ENCODE results near the gene MLYCD.

MLYCD gene

DNA sequence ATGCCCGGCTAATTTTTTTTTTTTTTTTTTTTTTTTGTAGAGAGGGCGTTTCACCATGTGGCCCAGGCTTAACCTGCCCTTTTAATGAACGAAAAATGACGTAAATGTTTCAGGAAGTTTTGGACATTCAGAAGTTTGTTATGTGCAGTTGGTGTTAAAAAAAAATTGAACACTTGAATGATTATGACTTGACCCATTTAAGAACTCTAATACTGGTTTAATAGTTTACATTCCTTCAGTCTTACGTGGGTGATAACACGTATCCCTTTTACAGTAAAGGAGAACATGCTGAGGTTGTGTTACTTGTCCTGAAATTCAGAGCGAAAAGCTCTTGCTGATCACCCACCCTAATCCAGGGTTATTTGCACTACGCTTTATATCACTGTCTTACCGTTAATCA, 1.7 kb downstream of the MLYCD start:
- no peak for DNase-seq

- DNase-seq, result no peak
Observed at GRCh38 chr16:83901101-83901500, 2.2 kb downstream of the MLYCD start.

- no peak for DNase-seq
Observed at GRCh38 chr16:83903751-83904150, 4.8 kb downstream of the MLYCD start.

DNA sequence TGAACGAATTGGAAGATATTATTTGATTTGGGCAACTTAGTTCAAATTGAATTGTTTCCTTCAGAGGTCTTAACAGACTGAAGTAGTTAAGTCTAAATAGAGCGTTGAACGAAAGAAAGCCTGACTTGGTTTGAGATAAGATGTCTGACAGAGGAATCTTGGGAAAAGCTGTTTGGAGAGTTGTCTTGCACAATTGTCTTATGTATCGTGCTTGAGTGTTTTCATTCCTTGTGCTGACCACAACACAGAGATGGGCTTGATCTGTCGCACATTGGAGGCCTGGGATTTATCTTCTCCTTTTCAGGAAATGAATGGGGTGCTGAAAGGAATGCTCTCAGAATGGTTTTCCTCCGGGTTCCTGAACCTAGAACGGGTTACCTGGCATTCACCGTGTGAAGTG, 7.8 kb downstream of the MLYCD start:
- DNase-seq, result no peak

DNA sequence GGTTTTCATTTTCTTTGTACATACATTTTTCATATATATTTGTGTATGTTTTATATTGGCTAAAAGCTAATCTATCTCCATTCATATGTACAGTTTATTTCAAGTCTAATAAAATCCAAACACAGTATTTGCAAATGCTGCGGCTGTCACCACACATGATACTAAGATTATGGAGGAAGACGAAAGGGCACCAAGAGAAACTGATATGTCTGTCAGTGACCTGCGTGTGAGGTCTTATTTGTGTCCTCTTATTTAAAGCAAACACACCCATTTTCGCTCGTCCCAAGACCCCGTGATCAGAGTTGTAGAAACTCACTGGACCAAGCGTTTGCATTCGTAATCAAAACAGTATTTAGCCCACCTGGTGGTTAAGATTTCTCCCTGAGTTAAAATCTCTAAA, 8.2 kb downstream of the MLYCD start:
- no peak for DNase-seq

- DNase-seq, result no peak
Observed at GRCh38 chr16:83907631-83908250, 8.8 kb downstream of the MLYCD start.

DNA sequence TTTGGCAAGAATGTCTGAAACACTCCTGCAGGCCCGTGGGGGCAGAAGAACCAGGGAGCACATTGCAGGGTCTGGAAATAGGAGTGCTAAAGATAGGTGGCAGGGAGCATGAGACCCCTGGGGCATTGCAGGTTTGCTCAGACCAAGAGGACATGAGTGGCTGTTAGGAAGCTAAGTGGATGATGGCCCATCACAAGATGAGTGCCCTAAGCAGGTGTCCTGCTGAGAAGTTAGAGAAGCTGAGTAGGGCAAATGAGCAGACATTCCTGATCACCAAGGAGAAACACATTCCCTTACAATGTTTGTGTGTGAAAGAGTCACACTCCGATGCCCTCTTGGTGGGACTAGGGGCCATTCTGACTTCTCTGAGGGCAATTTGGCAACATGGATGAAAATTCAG, 9.9 kb downstream of the MLYCD start:
- no peak for DNase-seq

- DNase-seq, result no peak
Observed at GRCh38 chr16:83911290-83911689, 12.4 kb downstream of the MLYCD start.

- DNase-seq, result no peak
Observed at GRCh38 chr16:83912519-83913244, 13.8 kb downstream of the MLYCD start.

- DNase-seq, result no peak
Observed at GRCh38 chr16:83913245-83913633, 14.3 kb downstream of the MLYCD start.

- DNase-seq, result no peak
Observed at GRCh38 chr16:83914091-83914710, 15.3 kb downstream of the MLYCD start.

DNA sequence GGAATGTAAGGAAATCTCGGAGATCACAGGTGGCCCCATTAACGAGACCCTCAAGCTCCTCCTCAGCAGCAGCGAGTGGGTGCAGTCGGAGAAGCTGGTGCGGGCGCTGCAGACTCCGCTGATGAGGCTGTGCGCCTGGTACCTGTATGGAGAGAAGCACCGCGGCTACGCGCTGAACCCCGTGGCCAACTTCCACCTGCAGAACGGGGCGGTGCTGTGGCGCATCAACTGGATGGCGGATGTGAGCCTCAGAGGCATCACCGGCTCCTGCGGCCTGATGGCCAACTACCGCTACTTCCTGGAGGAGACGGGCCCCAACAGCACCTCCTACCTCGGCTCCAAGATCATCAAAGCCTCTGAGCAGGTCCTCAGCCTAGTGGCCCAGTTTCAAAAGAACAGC, 16.2 kb downstream of the MLYCD start:
- DNase-seq, result no peak

DNA sequence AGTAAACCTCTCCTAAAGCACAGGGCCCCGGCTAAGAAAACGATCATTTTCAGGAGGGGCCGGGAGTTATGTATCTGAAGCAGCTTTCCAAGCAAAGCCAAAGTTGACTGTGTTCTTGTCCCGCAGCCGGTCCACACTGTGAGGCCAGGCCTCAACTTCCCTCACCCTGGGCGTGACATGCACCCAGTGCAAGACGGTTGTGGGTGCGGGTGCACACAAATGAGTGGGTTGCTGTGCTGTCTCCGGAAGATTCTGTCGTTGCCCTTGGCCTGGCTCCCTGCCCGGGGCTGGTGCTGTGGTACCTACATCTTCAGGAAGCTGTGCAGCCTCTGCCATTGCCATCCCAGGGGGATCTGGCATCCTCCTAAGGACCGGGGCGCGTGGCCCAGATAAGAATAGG, 16.6 kb downstream of the MLYCD start:
- DNase-seq, result no peak

DNA sequence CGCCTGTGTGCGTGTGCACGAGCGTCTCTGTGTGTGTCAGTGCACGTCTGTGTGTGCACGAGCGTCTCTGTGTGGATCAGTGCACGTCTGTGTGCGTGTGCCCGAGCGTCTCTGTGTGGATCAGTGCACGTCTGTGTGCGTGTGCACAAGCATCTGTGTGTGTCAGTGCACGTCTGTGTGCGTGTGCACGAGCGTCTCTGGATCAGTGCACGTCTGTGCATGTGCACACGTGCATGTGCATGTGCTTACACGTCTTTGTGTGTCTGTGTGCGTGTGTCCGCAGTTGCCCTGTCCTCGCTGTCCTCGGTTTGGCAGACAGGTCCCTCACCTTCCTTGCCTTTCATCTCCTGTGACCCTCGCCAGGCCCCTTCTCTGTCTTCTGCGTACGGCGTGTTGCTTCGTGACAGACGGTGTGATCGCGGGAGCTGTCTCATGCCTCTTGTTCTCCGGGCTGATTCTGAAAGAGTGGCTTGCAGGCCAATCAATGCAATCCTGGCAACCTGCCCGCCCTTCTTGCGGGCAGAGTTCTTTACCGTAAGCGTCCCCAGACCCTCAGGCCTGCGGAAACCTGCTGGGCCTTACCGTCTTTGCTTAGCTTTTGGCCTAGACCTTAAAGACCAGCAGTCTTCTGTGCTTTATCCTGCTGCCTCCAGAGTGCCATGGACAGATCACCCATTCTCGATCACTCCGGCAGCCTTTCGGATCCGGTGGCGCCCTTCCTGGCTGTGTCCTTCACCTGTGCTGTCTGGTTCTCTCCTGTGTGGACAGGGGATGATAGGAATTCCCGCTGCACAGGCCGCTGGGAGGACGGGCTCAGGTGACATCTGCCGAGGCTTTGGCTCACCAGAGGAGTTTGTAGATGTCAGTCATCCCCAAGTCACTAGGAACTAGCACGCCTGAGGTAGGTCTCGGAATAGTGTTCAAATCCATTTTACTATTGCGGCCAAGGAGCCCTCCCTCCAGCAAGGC, 18.5 kb downstream of the MLYCD start:
- DNase-seq, result no peak

DNA sequence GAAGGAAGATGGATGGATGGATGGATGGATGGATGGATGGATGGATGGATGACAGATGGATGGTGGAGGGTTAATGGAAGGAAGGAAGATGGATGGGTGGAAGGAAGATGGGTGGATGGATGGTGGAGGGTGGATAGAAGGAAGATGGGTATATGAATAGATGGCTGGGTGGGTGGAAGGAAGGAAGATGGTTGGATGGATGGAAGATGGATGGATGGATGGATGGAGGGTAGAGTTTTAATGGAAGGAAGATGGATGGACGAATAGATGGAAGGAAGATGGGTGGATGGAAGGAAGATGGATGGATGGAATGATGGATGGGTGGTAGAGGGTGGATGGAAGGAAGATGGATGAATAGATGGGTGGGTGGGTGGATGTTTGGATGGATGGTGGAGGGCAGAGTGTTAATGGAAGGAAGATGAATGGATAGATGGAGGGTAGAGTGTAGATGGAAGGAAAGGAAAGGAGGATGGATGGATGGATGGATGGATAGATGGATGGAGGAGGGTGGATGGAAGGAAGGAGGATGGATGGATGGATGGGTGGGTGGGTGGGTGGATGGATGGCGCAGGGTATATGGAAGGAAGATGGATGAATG, 22.1 kb downstream of the MLYCD start:
- DNase-seq, result no peak

DNA sequence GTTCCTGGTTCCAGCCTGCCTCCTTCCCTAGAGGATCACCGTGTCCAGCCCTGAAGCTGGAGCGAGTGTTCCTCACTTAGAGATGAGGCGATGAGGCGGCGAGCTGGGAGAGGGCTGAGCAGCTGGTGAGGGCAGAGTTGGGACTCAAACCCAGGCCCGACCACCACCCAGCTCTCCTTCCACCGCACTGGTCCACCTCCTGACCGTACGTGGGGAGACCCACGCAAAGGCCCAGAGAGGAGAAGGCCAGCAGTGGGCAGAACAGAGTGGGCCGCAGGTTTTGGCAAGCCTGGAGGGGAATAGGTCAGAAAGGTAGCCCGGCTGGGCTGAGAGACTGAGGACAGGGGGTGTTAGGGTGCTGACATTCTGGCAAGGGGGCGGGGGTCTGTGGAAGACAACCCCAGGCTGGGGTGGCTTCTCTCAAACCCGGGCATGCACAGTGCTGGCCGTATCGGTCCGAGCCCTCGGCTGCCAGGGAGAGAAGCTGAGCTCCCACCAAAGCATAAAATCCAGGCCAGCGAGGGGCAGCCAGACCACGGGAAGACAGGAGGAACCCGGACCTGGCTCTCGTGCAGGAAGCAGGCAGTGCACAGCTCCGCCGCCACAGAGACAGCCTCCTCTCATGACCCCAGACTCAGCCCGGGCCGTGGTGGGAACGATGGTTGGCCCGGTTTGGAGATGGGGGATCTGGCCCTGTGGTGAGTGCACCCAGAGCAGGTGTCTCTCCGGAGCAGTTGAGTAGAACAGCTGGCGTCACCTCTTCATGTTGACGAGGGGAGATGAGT, 24.9 kb downstream of the MLYCD start:
- DNase-seq, result no peak

DNA sequence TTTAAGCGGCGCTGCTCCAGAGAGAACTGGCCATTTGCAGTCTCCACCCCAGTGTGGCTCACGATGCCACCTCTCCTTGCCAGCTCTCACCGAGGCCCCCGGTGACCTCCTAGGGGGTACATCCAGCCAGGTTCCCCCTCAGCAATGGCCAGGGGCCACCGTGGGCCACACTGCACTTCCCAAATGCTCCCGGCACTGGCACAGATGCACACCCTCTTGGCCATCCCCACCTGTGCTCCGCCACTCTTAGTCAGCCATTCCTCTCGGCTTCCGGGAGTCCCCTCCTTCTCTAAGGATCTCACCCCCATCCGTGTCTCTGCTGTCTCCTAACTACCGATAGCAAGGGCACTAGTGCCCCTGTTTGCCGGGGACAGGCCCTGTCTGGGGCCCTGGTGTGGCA, 25.8 kb downstream of the MLYCD start:
- no peak for DNase-seq

GRCh38 chr16:83925095-83925905, 26.4 kb downstream of the MLYCD start:
- no peak for DNase-seq

GRCh38 chr16:83925957-83926725, 27.2 kb downstream of the MLYCD start:
- DNase-seq, result no peak

DNA sequence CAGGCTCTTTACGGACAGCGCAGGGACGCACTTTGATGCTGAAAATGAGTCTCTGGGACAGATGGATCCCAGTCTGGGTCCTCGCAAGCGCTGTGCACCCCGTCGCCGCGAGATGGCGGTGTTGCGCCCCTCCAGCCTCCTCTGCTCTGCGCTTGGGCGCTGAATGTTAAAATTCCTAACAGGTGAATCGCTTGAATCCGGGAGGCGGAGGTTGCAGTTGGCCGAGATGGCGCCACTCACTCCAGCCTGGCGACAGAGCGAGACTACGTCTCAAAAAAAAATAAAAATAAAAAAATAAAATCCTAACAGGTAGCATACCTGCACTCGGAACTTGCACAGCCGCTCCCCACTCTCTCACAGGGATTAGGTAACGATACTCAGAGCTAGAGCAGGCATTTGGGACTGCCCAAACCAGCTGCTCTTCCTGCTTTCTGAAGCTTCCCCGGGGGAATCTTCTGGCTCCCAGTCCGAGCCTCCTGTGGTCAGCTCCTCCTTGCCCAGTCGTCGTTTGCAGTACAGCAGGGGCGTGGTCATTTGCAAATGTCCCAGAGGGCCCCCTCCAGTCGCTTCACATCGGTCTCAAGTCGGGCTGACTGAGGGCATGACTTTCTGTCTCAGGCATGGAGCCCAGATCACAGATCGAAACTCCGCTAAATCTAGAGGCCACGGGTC, 27.9 kb downstream of the MLYCD start:
- DNase-seq, result no peak
